Stimulated activated CD8-positive, alpha-beta memory T cell treated with anti-CD3 and anti-CD28 coated beads, Interleukin-2, amount 100 ng/mL, for 48 hours (primary cell): ENCODE measurements around the gene DAB2.
"Not testable (repeated sequence)": the region's sequence is repeated elsewhere in the genome, so short reads cannot be mapped to it uniquely, and the experiment has no call there.

ENCODE experiments used
- DNase-seq, 2 donors: peaks; one replicate each; pipeline ENCODE4 v3.0.0-alpha.2; 2020; ENCODE audit warnings: low read depth in 2 of 2

Gene DAB2

DNA sequence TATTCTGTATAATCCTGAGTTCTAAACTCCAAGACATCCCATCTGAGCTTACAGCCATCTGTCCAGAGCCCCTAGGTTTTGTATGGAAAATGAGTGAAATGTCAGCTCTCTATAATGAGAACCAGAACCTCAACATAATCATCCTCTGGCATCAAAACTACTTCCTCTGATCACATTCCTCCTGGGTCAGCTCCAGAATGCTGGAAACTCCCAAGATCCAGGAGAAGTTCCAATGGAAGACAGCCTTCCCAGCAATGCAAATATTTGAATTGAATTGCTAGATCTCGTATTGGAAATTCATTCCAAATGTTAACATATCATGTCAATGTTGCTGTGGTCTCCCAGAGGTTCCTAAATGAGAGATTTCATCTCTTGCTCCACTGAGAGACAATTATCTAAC, 84.3 kb downstream of the DAB2 start:
- no peak for DNase-seq

DNA sequence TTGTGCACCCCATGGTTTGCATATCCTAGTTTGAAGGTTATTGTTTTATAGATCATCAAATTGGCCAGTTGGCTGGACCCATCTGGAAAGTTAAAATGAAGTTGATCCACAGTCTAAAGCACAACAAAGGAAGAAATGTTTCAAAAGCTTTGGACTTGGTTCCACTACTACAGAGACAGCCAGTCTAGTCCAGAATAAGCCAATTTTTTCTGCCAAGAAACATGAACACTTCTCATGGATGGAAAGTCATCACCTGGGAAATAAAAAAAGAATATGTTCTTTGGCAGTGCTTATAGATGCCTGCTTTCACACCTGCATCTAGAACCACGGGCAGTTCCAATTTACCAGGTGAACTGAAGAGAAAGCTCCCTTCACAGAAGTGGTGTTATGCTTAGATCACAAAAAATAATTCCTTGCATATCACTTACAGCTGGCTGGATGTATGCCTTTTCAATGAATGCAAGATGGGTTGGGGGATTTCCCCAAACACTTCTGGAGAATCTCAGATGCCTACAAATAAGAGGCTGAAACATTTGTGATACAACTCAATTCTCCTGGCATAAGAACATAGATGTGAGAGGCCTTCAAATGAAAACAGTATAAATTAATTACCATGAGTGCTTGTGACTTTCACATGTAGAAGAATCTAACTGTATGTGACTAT, 87.4 kb downstream of the DAB2 start:
- no peak for DNase-seq

DNA sequence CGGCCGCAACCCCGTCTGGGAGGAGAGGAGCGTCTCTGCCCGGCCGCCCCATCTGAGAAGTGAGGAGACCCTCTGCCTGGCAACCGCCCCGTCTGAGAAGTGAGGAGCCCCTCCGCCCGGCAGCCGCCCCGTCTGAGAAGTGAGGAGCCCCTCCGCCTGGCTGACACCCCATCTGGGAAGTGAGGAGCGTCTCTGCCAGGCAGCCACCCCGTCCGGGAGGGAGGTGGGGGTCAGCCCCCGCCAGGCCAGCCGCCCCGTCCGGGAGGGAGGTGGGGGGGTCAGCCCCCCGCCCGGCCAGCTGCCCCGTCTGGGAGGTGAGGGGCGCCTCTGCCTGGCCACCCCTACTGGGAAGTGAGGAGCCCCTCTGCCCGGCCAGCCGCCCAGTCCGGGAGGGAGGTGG, 90.5 kb downstream of the DAB2 start:
- not testable (repeated sequence) for DNase-seq

DNA sequence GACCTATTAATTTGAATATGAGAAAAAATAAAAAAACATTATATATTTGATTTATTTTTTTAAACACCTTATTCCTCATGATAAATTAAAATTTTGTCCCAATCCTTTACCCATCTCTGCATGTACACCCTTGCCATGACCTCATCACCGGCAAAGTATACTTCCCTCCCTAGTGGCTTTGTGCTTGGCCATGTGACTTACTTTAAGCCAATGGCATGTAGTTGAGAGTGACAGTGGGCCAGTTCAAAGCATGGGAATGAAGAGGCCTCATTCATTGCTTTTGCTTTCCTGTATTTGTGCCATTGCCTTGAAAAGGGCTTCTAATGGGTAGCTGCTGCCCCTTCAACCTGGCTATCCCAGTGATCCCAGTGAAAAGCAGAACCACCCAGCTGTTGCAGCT, 91.7 kb downstream of the DAB2 start:
- DNase-seq, result no peak

DNA sequence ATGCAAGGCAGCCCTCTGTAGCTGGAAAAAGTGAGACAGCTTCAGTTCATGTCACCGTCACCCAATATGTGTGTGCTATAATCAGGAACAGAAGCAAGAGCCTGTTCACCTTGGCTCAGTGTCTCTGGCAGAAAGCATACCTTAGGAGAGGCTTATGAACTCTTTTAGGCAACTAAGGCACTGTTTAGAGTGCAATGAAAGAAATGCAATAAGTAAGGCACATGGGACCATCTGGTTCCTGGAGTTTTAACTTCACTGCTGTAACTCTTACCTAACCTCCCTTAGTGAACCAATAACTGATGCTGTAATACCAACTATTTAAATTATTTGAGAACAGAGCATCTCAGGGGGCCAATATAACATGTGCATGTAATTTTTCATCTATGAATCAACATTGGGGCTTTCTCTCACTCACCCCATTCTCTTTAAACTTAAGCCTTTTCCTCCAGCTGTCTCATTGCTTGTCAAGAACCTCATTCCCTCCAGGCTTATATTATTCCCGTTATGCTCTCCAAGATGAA, 92.9 kb downstream of the DAB2 start:
- DNase-seq, result no peak

DNA sequence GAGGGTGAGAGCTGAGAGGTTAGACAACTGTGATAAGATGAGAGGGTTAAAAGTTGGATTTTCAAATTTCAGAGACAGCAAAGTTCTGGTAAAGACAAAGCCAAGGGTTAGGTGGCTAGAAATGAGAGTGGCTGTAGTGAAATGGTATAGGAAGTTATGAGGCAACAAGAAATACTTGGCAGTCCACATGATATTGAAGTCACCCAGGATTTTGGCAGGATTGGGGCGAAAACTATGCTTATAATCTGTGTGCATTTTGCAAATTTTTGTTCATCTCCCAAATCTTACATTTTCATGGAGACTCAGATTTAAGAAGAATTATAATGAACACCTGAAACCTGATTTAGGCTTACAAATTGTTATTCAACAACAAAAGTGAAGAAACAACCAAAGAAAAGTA, 96.0 kb downstream of the DAB2 start:
- DNase-seq, result no peak

DNA sequence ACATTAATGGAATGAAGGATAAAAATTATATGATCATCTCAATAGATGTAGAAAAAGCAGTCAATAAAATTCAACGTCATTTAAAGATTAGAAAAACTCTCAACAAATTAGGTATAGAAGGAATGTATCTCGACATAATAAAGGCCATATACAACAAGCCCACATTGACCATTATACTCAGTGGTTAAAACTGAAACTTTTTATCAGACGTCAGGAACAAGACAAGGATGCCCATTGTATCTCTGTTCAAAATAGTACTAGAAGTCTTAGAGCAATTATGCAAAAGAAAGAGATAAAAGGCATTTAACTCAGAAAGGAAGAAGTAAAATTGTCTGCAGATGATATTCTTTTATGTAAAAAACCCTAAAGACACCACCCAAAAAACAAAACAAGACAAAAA, 101.2 kb downstream of the DAB2 start:
- no peak for DNase-seq
